HFF-Myc (cell line): ENCODE results near the gene NANS.
A peak's percentile ranks its signal among the peaks of the same experiment; 100 is the strongest.

Source experiments
- DNase-seq: peaks from one replicate; pipeline ENCODE4 v3.0.0-alpha.2; 2011; ENCODE audit warnings: low read depth; ENCODE audit errors: extremely low read depth
- H3K4me3 ChIP-seq: replicated peaks from 2 replicates; pipeline ENCODE4 v1.5.1; 2011; ENCODE audit warnings: low read depth, mild to moderate bottlenecking, control low read depth, low read length
- TF ChIP-seq, protein P1 (sequence below): IDR thresholded peaks from 2 replicates; pipeline ENCODE4 v1.5.1; 2012; ENCODE audit warnings: mild to moderate bottlenecking, low read depth, low read length, control low read depth; ENCODE audit errors: missing control alignments

NANS gene, protein sequence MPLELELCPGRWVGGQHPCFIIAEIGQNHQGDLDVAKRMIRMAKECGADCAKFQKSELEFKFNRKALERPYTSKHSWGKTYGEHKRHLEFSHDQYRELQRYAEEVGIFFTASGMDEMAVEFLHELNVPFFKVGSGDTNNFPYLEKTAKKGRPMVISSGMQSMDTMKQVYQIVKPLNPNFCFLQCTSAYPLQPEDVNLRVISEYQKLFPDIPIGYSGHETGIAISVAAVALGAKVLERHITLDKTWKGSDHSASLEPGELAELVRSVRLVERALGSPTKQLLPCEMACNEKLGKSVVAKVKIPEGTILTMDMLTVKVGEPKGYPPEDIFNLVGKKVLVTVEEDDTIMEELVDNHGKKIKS

DNA sequence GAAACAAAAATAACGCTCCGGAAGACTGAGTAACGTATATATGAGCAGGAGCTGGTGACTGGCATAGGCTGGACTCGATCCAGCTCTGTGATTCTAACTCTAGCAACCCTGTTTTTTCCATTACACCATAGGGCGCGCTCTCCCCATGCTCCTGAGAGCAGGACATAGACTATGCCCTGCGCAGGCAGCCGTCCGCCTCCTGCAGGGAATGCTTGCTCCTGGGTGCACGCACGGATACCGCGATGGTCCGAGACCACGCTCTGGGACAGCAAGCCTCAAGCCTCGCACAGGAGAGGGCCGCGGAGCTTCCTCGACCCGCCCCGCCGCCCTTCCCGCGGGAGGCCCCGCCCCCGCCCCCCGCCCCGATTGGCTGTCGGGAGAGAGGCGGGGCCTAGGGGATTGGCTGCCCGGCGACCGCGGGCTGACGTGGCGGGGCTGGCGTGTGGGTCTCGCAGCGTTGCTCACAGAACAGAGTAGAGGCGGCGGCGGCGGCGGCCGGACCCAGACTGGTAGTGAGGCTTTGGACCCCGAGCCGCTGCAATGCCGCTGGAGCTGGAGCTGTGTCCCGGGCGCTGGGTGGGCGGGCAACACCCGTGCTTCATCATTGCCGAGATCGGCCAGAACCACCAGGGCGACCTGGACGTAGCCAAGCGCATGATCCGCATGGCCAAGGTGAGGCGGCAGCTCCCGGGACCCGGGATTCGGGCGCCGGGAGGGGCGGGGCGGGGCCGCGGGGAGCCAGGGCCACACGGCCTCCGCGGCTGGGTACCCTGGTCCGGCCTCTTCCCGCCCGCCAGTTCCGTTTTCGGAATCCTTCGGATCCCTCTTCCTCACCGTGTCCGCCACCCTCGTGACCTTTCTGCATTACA lies at the start of gene NANS:
TSS of gene NANS (plus strand) at position 464 of the 869 bp plus-strand sequence. CDS start at position 541, 77 bp downstream.
- peak within 1 kb of the TSS; percentile 88 for H3K4me3 ChIP-seq
- peak; percentile 84 for DNase-seq
- TF ChIP-seq, protein P1, sequence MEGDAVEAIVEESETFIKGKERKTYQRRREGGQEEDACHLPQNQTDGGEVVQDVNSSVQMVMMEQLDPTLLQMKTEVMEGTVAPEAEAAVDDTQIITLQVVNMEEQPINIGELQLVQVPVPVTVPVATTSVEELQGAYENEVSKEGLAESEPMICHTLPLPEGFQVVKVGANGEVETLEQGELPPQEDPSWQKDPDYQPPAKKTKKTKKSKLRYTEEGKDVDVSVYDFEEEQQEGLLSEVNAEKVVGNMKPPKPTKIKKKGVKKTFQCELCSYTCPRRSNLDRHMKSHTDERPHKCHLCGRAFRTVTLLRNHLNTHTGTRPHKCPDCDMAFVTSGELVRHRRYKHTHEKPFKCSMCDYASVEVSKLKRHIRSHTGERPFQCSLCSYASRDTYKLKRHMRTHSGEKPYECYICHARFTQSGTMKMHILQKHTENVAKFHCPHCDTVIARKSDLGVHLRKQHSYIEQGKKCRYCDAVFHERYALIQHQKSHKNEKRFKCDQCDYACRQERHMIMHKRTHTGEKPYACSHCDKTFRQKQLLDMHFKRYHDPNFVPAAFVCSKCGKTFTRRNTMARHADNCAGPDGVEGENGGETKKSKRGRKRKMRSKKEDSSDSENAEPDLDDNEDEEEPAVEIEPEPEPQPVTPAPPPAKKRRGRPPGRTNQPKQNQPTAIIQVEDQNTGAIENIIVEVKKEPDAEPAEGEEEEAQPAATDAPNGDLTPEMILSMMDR = no peak

DNA sequence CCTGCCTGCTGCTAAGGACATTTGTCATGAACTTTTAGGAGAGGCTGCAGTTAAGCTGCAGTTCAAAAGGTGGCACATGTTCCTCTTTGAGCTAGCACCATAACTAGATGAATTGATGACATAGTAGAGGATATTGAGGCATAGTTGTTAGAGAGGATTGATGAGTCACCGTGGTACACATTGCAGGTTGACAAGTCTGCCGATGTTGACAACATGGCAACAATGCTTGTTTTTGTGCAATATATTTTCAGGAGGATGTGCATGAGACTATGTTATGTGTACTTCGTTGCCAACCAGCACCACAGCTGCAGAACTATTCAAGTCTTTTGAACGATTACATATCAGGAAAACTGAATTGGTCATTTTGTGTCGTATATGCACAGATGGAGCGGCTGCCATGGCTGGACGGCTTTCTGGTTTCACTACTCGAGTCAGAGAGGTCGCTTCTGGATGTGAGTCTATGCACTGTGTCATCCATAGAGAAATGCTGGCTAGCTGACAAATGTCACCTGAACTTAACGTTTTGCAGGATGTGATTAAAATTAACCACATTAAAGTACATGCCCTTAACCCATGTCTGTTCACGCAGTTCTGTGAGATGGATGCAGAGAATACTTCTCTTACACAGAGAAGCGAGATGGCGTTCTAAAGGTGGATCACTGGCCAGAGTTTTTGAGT lies 49.1 kb upstream of the NANS start:
- H3K4me3 ChIP-seq = no peak overlapping the region
- TF ChIP-seq, protein P1 = no peak
- DNase-seq = no peak

GRCh38 chr9:98008764-98009163 lies 47.8 kb upstream of the NANS start:
- TF ChIP-seq, protein P1 = no peak
- no peak for DNase-seq
- no peak overlapping the region for H3K4me3 ChIP-seq

- H3K4me3 ChIP-seq = no peak overlapping the region
- TF ChIP-seq, protein P1 = no peak
- no peak for DNase-seq
Observed at GRCh38 chr9:98009437-98009836, 47.1 kb upstream of the NANS start.

GRCh38 chr9:98009936-98010335 lies 46.6 kb upstream of the NANS start:
- no peak for DNase-seq
- no peak overlapping the region for H3K4me3 ChIP-seq
- TF ChIP-seq, protein P1 = no peak

- no peak overlapping the region for H3K4me3 ChIP-seq
- TF ChIP-seq, protein P1 = no peak
- no peak for DNase-seq
Observed at GRCh38 chr9:98010445-98010844, 46.1 kb upstream of the NANS start.
